SU-DHL-6 (cell line): ENCODE measurements around the gene ELANE.

Source experiments
- H2AFZ ChIP-seq: fragments of 200-600 bp; sonication (generic); 2 replicates; pipeline ENCODE4 v1.6.1; 2014; ENCODE audit warnings: low read depth, mild to moderate bottlenecking, moderate library complexity, mixed read lengths, antibody characterized with exemption, low read length; ENCODE audit not compliant: severe bottlenecking
- H3F3A ChIP-seq: fragments of 200-600 bp; shearing (Covaris generic); 2 replicates; pipeline ENCODE4 v1.6.0; 2016; ENCODE audit warnings: antibody characterized with exemption, mild to moderate bottlenecking; ENCODE audit not compliant: insufficient read depth
- H3K27ac ChIP-seq: fragments of 200-600 bp; sonication (generic); 2 replicates; pipeline ENCODE4 v1.5.1; 2016; ENCODE audit warnings: low read depth, mild to moderate bottlenecking, low read length, moderate library complexity, mixed read lengths
- H3K27me3 ChIP-seq: fragments of 200-600 bp; sonication (generic), shearing (Covaris generic); 2 replicates; pipeline ENCODE4 v1.6.0; 2014; ENCODE audit warnings: mild to moderate bottlenecking, low read length
- H3K36me3 ChIP-seq: fragments of 200-600 bp; sonication (generic); 2 replicates; pipeline ENCODE4 v1.6.1; 2014; ENCODE audit warnings: mild to moderate bottlenecking, low read length, mixed read lengths
- H3K4me2 ChIP-seq: fragments of 300-600, 200-600 bp; shearing (Covaris generic), sonication (generic); 2 replicates; pipeline ENCODE4 v1.6.0; 2014; ENCODE audit warnings: low read length, low read depth, mild to moderate bottlenecking; ENCODE audit not compliant: poor library complexity, severe bottlenecking
- H3K4me3 ChIP-seq: fragments of 200-600 bp; sonication (generic); 2 replicates; pipeline ENCODE4 v1.5.1; 2014; ENCODE audit warnings: antibody characterized with exemption, low read length, mild to moderate bottlenecking, mixed read lengths; ENCODE audit not compliant: insufficient read depth, poor library complexity, severe bottlenecking
- H3K79me2 ChIP-seq: fragments of 200-600 bp; sonication (generic); 2 replicates; pipeline ENCODE4 v1.6.1; 2014; ENCODE audit warnings: mild to moderate bottlenecking, low read length, moderate library complexity; ENCODE audit not compliant: insufficient read depth
- H3K9ac ChIP-seq: fragments of 200-600 bp; sonication (generic); 2 replicates; pipeline ENCODE4 v1.7.0; 2014; ENCODE audit warnings: mild to moderate bottlenecking, low read length
- H3K9me2 ChIP-seq: fragments of 200-600 bp; sonication (generic); replicated peaks from 2 replicates; pipeline ENCODE4 v1.6.1; 2014; ENCODE audit warnings: low read length; ENCODE audit not compliant: insufficient read depth
- H3K9me3 ChIP-seq: fragments of 200-600 bp; sonication (generic); 2 replicates; pipeline ENCODE4 v1.6.1; 2014; ENCODE audit warnings: low read length, mixed read lengths; ENCODE audit not compliant: insufficient read depth
- H4K20me1 ChIP-seq: fragments of 200-600 bp; sonication (generic); 2 replicates; pipeline ENCODE4 v1.6.1; 2014; ENCODE audit warnings: low read depth, mild to moderate bottlenecking, antibody characterized with exemption, low read length, moderate library complexity, mixed read lengths
- CTCF ChIP-seq: fragments of 200-600 bp; sonication (generic); IDR thresholded peaks from one replicate; pipeline ENCODE4 v1.5.1; 2017; ENCODE audit warnings: antibody characterized with exemption, mild to moderate bottlenecking, low read length, moderate library complexity; ENCODE audit not compliant: insufficient read depth, poor library complexity, severe bottlenecking
- EZH2phosphoT487 ChIP-seq: fragments of 200-600 bp; sonication (generic), shearing (Covaris generic); conservative IDR thresholded peaks from 2 replicates; pipeline ENCODE4 v1.6.1; 2018; ENCODE audit warnings: mild to moderate bottlenecking, antibody characterized with exemption, low read length, moderate library complexity, mixed read lengths

The ELANE gene

GRCh38 chr19:825897-826644 lies 26.0 kb upstream of the ELANE start:
- TF ChIP-seq CTCF, result no peak
- no peak for TF ChIP-seq EZH2phosphoT487

GRCh38 chr19:827314-827709 lies 24.8 kb upstream of the ELANE start:
- Histone ChIP-seq H2AFZ (no peak overlapping the region), H3K36me3 (no peaks in the 10 kb centered on the region), H3K9ac (no peak overlapping the region), H3F3A (no peaks in the 10 kb centered on the region), H3K9me3 (no peaks in the 10 kb centered on the region), H4K20me1 (no peaks in the 10 kb centered on the region), H3K27ac (no peak overlapping the region), H3K79me2 (no peaks in the 10 kb centered on the region), H3K4me3 (no peak overlapping the region), H3K4me2 (no peak overlapping the region), H3K9me2 (no peaks in the 10 kb centered on the region), H3K27me3 (no peaks in the 10 kb centered on the region)
- no peak for TF ChIP-seq CTCF
- TF ChIP-seq EZH2phosphoT487, result no peak

More at GRCh38 chr19:825897-826644, 26.0 kb upstream of the ELANE start:
- no peaks in the 10 kb centered on the region for H3K9me3 ChIP-seq
- H3K9me2 ChIP-seq, result no peaks in the 10 kb centered on the region
- H3K4me3 ChIP-seq, result no peak overlapping the region
- no peak overlapping the region for H2AFZ ChIP-seq
- H3K36me3 ChIP-seq, result no peaks in the 10 kb centered on the region
- H3F3A ChIP-seq, result no peaks in the 10 kb centered on the region
- no peaks in the 10 kb centered on the region for H3K79me2 ChIP-seq
- no peak overlapping the region for H3K4me2 ChIP-seq
- no peak overlapping the region for H3K9ac ChIP-seq
- no peak overlapping the region for H3K27ac ChIP-seq
- H4K20me1 ChIP-seq, result no peaks in the 10 kb centered on the region
- no peaks in the 10 kb centered on the region for H3K27me3 ChIP-seq

GRCh38 chr19:827710-828321 lies 24.3 kb upstream of the ELANE start, which contains the start of gene AZU1:
AZU1 (plus strand) TSS chr19:827837; CDS start chr19:827847, 10 bp downstream.
- Histone ChIP-seq H4K20me1 (no peaks in the 10 kb centered on the region), H3K4me2 (no peak within 1 kb of the TSS), H3K27me3 (no peaks in the 10 kb centered on the region), H3K9ac (no peak within 1 kb of the TSS), H3K27ac (no peak within 1 kb of the TSS), H3K79me2 (no peaks in the 10 kb centered on the region), H3K4me3 (no peak within 1 kb of the TSS), H3K9me3 (no peaks in the 10 kb centered on the region), H3F3A (no peaks in the 10 kb centered on the region), H3K36me3 (no peaks in the 10 kb centered on the region), H2AFZ (no peak within 1 kb of the TSS), H3K9me2 (no peaks in the 10 kb centered on the region)
- TF ChIP-seq CTCF (no peak), EZH2phosphoT487 (no peak)
